ENCODE results near the gene HACL1. TPM values are rescaled to one million over a fixed set of nuclear protein-coding genes. Genes with fewer than 3 reads are reported as not detected.

HACL1 gene
- total RNA-seq, 1 experiment from 2014 or later = 20.5 TPM

DNA sequence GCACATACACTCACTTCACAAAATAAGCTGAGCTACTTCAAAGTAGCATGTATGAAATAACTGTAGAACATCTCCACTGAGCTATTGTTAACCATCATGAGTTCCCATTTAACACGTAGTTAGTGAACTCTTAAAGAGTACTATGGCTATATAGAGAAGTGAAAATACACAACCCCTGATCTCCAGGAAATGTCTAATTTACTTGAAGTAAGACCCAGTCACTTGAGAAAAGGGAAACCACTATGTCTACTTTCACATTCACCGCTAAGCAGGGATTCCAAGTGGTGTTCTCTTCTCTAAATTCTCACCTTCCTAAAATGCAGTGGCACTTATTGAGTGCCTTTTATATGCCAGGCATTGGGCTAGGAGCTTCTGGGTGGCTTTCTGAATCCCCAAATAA, 44.9 kb downstream of the HACL1 start:
- TF ChIP-seq EZH2 (IDR thresholded peaks at IDR 0.05) = no peak

DNA sequence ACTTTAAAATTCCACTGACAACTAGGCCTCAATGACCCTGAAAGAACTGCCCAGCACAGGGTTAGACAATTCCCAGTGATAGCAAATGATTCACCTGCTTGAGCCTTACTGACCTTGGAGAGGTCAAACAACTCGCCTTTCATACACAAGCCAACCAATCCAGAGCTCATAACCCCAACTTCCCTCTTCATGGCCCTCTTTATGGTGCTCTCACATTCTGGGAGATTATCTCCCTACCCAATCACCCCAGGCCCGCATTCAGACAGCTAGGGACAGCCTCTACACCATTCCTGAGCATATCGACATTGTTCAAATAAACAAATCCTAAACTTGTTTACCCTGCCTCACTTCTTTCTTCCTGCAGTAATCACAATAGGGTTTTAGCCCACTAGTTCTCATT, 47.6 kb downstream of the HACL1 start:
- peaks cover 4 to 6% of the 10 kb centered on the region in 2 experiments; a peak in 3 of 4 replicates for H3K4me1 ChIP-seq (ENCODE audit: control insufficient read depth in 1 of 2, insufficient read depth in 2 of 2, low read length in 2 of 2)
- BruUV-seq (replicated peaks) = no TSS peak
- H3K79me2 ChIP-seq (ENCODE audit: insufficient read depth, low read length) = no peaks in the 10 kb centered on the region
- no peak for ATAC-seq
- no peaks in the 10 kb centered on the region for H4K20me1 ChIP-seq (ENCODE audit: insufficient read depth)
- H2AFZ ChIP-seq (ENCODE audit: low read depth, low read length, poor library complexity, severe bottlenecking) = no peak overlapping the region
- no peak for DNase-seq (ENCODE audit: low read depth, low spot score)
- intact Hi-C loops (cut with micrococcal nuclease) = no loop called here
- no peak overlapping the region for H3K9ac ChIP-seq (ENCODE audit: low read length)
- no peaks in the 10 kb centered on the region for H3K27me3 ChIP-seq (ENCODE audit: insufficient read depth, low read length)
- ChIA-PET CTCF (no interaction called here), RAD21 (ENCODE audit: low non-redundant PET in 1 of 2, low total read pairs in 2 of 2, uncharacterized antibody in 2 of 2, unreplicated experiment in 2 of 2) (no interaction called here), POLR2A (no interaction called here)
- H3K9me2 ChIP-seq (ENCODE audit: insufficient read depth) = no peaks in the 10 kb centered on the region
- no peaks in the 10 kb centered on the region; a peak in 1 of 4 replicates for H3K36me3 ChIP-seq (ENCODE audit: control insufficient read depth in 1 of 2, insufficient read depth in 2 of 2, low read length in 2 of 2)
- no peak overlapping the region for H3K27ac ChIP-seq (ENCODE audit: low read depth, low read length)
- no peak for TF ChIP-seq YY1 (IDR thresholded peaks at IDR 0.05; ENCODE audit: extremely low read depth, insufficient replicate concordance, low read depth, low read length)
- TF ChIP-seq CBX3 (IDR thresholded peaks at IDR 0.05; ENCODE audit: low read depth) = no peak
- no peak for TF ChIP-seq ZNF274 (IDR thresholded peaks at IDR 0.05; ENCODE audit: low read depth, low read length)
- TF ChIP-seq POLR2AphosphoS5 (IDR thresholded peaks at IDR 0.05; ENCODE audit: low read depth, low read length) = no peak
- no peak for TF ChIP-seq SP1 (IDR thresholded peaks at IDR 0.05; ENCODE audit: low read depth)
- TF ChIP-seq, protein P1, sequence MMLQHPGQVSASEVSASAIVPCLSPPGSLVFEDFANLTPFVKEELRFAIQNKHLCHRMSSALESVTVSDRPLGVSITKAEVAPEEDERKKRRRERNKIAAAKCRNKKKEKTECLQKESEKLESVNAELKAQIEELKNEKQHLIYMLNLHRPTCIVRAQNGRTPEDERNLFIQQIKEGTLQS (IDR thresholded peaks at IDR 0.05) = no peak
- no peak for TF ChIP-seq RAD21 (IDR thresholded peaks at IDR 0.05; ENCODE audit: low read depth)
- no peak for TF ChIP-seq EZH2 (IDR thresholded peaks at IDR 0.05)
- no peak for TF ChIP-seq SRF (IDR thresholded peaks at IDR 0.05; ENCODE audit: low read depth)
- TF ChIP-seq SIN3A (IDR thresholded peaks at IDR 0.05; ENCODE audit: low read depth) = no peak
- TF ChIP-seq, protein P2, sequence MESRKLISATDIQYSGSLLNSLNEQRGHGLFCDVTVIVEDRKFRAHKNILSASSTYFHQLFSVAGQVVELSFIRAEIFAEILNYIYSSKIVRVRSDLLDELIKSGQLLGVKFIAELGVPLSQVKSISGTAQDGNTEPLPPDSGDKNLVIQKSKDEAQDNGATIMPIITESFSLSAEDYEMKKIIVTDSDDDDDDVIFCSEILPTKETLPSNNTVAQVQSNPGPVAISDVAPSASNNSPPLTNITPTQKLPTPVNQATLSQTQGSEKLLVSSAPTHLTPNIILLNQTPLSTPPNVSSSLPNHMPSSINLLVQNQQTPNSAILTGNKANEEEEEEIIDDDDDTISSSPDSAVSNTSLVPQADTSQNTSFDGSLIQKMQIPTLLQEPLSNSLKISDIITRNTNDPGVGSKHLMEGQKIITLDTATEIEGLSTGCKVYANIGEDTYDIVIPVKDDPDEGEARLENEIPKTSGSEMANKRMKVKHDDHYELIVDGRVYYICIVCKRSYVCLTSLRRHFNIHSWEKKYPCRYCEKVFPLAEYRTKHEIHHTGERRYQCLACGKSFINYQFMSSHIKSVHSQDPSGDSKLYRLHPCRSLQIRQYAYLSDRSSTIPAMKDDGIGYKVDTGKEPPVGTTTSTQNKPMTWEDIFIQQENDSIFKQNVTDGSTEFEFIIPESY (IDR thresholded peaks at IDR 0.05; ENCODE audit: extremely low read depth, insufficient replicate concordance, low read length) = no peak
- TF ChIP-seq, protein P3, sequence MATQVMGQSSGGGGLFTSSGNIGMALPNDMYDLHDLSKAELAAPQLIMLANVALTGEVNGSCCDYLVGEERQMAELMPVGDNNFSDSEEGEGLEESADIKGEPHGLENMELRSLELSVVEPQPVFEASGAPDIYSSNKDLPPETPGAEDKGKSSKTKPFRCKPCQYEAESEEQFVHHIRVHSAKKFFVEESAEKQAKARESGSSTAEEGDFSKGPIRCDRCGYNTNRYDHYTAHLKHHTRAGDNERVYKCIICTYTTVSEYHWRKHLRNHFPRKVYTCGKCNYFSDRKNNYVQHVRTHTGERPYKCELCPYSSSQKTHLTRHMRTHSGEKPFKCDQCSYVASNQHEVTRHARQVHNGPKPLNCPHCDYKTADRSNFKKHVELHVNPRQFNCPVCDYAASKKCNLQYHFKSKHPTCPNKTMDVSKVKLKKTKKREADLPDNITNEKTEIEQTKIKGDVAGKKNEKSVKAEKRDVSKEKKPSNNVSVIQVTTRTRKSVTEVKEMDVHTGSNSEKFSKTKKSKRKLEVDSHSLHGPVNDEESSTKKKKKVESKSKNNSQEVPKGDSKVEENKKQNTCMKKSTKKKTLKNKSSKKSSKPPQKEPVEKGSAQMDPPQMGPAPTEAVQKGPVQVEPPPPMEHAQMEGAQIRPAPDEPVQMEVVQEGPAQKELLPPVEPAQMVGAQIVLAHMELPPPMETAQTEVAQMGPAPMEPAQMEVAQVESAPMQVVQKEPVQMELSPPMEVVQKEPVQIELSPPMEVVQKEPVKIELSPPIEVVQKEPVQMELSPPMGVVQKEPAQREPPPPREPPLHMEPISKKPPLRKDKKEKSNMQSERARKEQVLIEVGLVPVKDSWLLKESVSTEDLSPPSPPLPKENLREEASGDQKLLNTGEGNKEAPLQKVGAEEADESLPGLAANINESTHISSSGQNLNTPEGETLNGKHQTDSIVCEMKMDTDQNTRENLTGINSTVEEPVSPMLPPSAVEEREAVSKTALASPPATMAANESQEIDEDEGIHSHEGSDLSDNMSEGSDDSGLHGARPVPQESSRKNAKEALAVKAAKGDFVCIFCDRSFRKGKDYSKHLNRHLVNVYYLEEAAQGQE (IDR thresholded peaks at IDR 0.05; ENCODE audit: low read depth) = no peak
- TF ChIP-seq ZFX (IDR thresholded peaks at IDR 0.05) = no peak
- no peak overlapping the region for H3K4me2 ChIP-seq (ENCODE audit: low read length)
- no peak overlapping the region for H3K4me3 ChIP-seq (replicated peaks in 1 of 2; ENCODE audit: low read depth in 1 of 2, low read length in 2 of 2)
- H3K9me3 ChIP-seq (ENCODE audit: control insufficient read depth in 1 of 2, insufficient read depth in 1 of 2, low read depth in 1 of 2, low read length in 2 of 2) = no peaks in the 10 kb centered on the region

More for the DNA sequence above, 44.9 kb downstream of the HACL1 start:
- H3K4me3 ChIP-seq (replicated peaks in 1 of 2; ENCODE audit: low read depth in 1 of 2, low read length in 2 of 2) = no peak overlapping the region
- no peaks in the 10 kb centered on the region for H3K9me3 ChIP-seq (ENCODE audit: control insufficient read depth in 1 of 2, insufficient read depth in 1 of 2, low read depth in 1 of 2, low read length in 2 of 2)
- H3K4me2 ChIP-seq (ENCODE audit: low read length) = no peak overlapping the region
- intact Hi-C loops (cut with micrococcal nuclease) = loop anchor here (2.0 to 5.0 kb wide), 4 partner anchors 288 to 634 kb away; no protein-coding TSS in a partner anchor
- H3K79me2 ChIP-seq (ENCODE audit: insufficient read depth, low read length) = no peaks in the 10 kb centered on the region
- peaks cover 4 to 6% of the 10 kb centered on the region in 2 experiments; a peak in 3 of 4 replicates for H3K4me1 ChIP-seq (ENCODE audit: control insufficient read depth in 1 of 2, insufficient read depth in 2 of 2, low read length in 2 of 2)
- no peak for DNase-seq (ENCODE audit: low read depth, low spot score)
- CTCF ChIA-PET = no interaction called here
- POLR2A ChIA-PET = no interaction called here
- H3K27me3 ChIP-seq (ENCODE audit: insufficient read depth, low read length) = no peaks in the 10 kb centered on the region
- H3K36me3 ChIP-seq (ENCODE audit: control insufficient read depth in 1 of 2, insufficient read depth in 2 of 2, low read length in 2 of 2) = no peaks in the 10 kb centered on the region; a peak in 1 of 4 replicates
- no peak for ATAC-seq
- no peak overlapping the region for H3K27ac ChIP-seq (ENCODE audit: low read depth, low read length)
- no peaks in the 10 kb centered on the region for H4K20me1 ChIP-seq (ENCODE audit: insufficient read depth)
- no peak overlapping the region for H3K9ac ChIP-seq (ENCODE audit: low read length)
- RAD21 ChIA-PET (ENCODE audit: low non-redundant PET in 1 of 2, low total read pairs in 2 of 2, uncharacterized antibody in 2 of 2, unreplicated experiment in 2 of 2) = no interaction called here
- H2AFZ ChIP-seq (ENCODE audit: low read depth, low read length, poor library complexity, severe bottlenecking) = no peak overlapping the region
- BruUV-seq (replicated peaks) = no TSS peak
- H3K9me2 ChIP-seq (ENCODE audit: insufficient read depth) = no peaks in the 10 kb centered on the region
